ENCODE results near the gene DNAJB6.

Gene DNAJB6

DNA sequence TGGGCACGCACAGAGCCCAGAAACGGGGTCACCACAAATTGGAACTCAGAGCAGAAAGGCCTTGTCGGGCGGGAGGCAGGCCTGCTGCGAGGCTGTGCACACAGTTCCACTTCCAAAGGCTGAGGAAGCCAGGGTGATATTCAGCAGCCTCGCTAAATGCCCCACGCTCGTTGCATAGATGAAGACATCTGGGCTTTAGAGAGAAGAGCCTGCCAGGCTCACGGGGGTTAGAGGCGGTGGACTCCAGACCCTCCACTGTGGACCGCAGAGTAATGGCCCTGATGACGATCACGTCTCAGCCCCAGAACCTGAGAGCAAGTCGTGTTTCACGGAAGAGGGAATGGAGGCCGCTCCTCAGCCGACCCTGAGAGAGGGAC is 104.2 kb downstream of the DNAJB6 start:
- TF ChIP-seq RAD21 (IDR thresholded peaks at IDR 0.05; ENCODE audit: low read depth) (no peak), FOXM1 (IDR thresholded peaks at IDR 0.05; ENCODE audit: borderline replicate concordance, low read depth) (no peak), ZBTB7A (IDR thresholded peaks at IDR 0.05; ENCODE audit: low read depth) (no peak), TEAD4 (IDR thresholded peaks at IDR 0.05) (no peak), EP300 (IDR thresholded peaks at IDR 0.05; ENCODE audit: borderline replicate concordance) (no peak), MAX (IDR thresholded peaks at IDR 0.05) (no peak), EGR1 (IDR thresholded peaks at IDR 0.05) (no peak), TAF1 (IDR thresholded peaks at IDR 0.05; ENCODE audit: low read depth) (no peak), CEBPB (IDR thresholded peaks at IDR 0.05) (no peak), TCF12 (IDR thresholded peaks at IDR 0.05; ENCODE audit: low read depth) (no peak)
- TF ChIP-seq, protein P1, sequence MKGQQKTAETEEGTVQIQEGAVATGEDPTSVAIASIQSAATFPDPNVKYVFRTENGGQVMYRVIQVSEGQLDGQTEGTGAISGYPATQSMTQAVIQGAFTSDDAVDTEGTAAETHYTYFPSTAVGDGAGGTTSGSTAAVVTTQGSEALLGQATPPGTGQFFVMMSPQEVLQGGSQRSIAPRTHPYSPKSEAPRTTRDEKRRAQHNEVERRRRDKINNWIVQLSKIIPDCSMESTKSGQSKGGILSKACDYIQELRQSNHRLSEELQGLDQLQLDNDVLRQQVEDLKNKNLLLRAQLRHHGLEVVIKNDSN (IDR thresholded peaks at IDR 0.05) = no peak

- no peak for TF ChIP-seq FOXM1 (IDR thresholded peaks at IDR 0.05; ENCODE audit: borderline replicate concordance, low read depth)
Observed at GRCh38 chr7:157442456-157442855, 105.7 kb downstream of the DNAJB6 start.

GRCh38 chr7:157442993-157443831 is 106.4 kb downstream of the DNAJB6 start:
- no peak for TF ChIP-seq TAF1 (IDR thresholded peaks at IDR 0.05; ENCODE audit: low read depth)
- TF ChIP-seq NFIC (IDR thresholded peaks at IDR 0.05) = no peak
- TF ChIP-seq YY1 (IDR thresholded peaks at IDR 0.05; ENCODE audit: low read depth) = no peak
- TF ChIP-seq MAX (IDR thresholded peaks at IDR 0.05) = no peak
- TF ChIP-seq REST (IDR thresholded peaks at IDR 0.05; ENCODE audit: low read depth) = no peak
- no peak for TF ChIP-seq CEBPB (IDR thresholded peaks at IDR 0.05)

DNA sequence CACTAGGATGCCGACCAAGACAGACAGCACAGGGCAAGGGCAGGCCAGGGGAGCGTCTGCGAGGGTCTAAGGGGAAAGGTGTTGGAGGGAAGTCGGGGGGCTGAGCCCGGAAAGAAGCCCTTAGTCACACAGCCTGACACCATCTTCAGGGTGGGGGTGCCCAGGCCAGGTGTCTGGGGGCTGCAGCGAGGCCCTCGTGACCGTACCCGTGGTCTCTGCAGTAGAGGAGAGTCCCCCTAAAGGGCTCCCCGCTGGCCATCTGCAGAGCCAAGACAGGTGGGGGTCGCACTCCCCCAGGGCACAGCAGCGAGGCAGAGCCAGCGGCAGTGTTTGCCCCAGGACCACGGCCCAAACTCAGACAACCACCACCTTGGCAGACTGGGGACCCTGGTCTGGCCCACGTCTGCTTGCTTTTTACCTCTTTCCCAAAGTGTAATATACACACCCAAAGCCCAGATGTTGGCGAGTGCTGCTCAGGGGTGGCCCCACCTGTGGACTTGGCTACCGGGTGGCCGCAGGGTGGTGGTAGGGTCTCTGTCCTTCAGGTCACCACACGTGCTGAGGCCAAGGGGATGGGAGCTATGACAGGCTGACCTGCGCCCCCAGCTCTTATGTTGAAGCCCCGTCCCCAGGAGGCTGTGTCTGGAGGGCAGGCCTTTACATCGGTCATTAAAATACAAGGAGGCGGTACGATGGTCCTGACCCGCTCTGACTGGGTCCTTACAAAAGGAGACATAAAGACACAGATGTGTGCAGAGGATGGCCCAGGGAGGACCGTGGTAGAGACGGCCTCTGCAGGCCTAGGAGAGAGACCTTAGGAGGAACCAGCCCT is 107.4 kb downstream of the DNAJB6 start:
- no peak for TF ChIP-seq CREB1 (IDR thresholded peaks at IDR 0.05; ENCODE audit: low read depth)
- no peak for TF ChIP-seq FOXM1 (IDR thresholded peaks at IDR 0.05; ENCODE audit: borderline replicate concordance, low read depth)
- TF ChIP-seq ZBTB7A (IDR thresholded peaks at IDR 0.05; ENCODE audit: low read depth) = no peak

DNA sequence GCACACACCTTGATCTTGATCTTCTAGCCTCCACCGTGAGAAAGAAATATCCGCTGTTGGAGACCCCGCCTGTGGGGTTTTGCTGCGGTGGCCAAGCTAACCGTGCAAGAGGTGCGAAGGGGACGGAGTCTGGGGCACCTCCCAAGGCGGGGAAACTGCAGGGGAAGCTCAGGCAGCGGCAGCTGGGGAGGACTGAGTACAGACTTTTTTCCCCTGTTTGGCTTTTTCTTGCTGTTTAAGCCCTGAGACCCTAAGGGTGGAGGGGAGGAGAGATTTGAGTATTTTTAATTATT is 108.0 kb downstream of the DNAJB6 start:
- TF ChIP-seq TAF1 (IDR thresholded peaks at IDR 0.05; ENCODE audit: low read depth) = no peak
- TF ChIP-seq EGR1 (IDR thresholded peaks at IDR 0.05) = no peak
- no peak for TF ChIP-seq MAX (IDR thresholded peaks at IDR 0.05)
- no peak for TF ChIP-seq NFIC (IDR thresholded peaks at IDR 0.05)
- no peak for TF ChIP-seq ZBTB7A (IDR thresholded peaks at IDR 0.05; ENCODE audit: low read depth)
- TF ChIP-seq TCF12 (IDR thresholded peaks at IDR 0.05; ENCODE audit: low read depth) = no peak
- TF ChIP-seq EP300 (IDR thresholded peaks at IDR 0.05; ENCODE audit: borderline replicate concordance) = no peak
- no peak for TF ChIP-seq YY1 (IDR thresholded peaks at IDR 0.05; ENCODE audit: low read depth)
- TF ChIP-seq REST (IDR thresholded peaks at IDR 0.05; ENCODE audit: low read depth) = no peak
- no peak for TF ChIP-seq TEAD4 (IDR thresholded peaks at IDR 0.05)
- no peak for TF ChIP-seq CEBPB (IDR thresholded peaks at IDR 0.05)
- no peak for TF ChIP-seq CREB1 (IDR thresholded peaks at IDR 0.05; ENCODE audit: low read depth)
- TF ChIP-seq RAD21 (IDR thresholded peaks at IDR 0.05; ENCODE audit: low read depth) = no peak
- no peak for TF ChIP-seq FOXM1 (IDR thresholded peaks at IDR 0.05; ENCODE audit: borderline replicate concordance, low read depth)
- TF ChIP-seq, protein P1 (IDR thresholded peaks at IDR 0.05) = no peak
